ENCODE measurements around the gene LTB4R2. TPM values are rescaled to one million over a fixed set of nuclear protein-coding genes. Genes with fewer than 3 reads are reported as not detected.

LTB4R2 gene
- total and polyA plus RNA-seq, 2 of the 8 experiments (the other 6 are each of a cell fraction or from before 2014, with no cell fraction given), result 5.3 to 6.7 TPM

DNA sequence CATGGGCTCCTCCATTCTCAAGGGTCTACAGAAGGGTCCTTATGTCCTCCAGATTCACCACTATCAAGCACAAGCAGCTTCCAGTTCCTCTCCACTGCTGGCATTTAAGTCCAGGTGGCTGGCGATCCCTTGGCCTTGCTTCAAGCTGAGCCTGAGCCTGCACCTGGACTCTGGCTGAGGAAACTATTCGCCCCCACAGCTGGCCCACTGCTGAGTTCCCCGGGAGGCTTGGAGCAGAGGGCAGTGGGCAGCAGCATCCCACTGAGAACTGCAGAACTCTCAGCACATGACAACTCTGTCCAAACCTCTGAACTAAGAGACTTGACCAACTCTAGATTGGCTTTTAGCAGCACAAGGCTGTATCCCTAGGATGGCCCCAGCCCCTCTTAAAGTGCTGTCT lies 27.2 kb upstream of the LTB4R2 start:
- no peak overlapping the region for H3K4me2 ChIP-seq (ENCODE audit: insufficient read depth in 1 of 2, low read depth in 2 of 2, low read length in 2 of 2)
- no peaks in the 10 kb centered on the region for H3K79me2 ChIP-seq (ENCODE audit: control insufficient read depth in 1 of 2, insufficient read depth in 2 of 2, low read length in 2 of 2)
- 79% methylated on average over 3 of the region's 3 CpGs; no CpG with 5 or more reads in 1 of the 2 experiments for WGBS, 2 experiments (ENCODE audit: extremely low coverage in 1 of 2, insufficient coverage in 1 of 2, insufficient read length in 1 of 2, insufficient replicate concordance in 2 of 2, low coverage in 1 of 2, low lambda C conversion rate in 2 of 2, missing lambda C conversion rate in 1 of 2)
- no peak overlapping the region for H3K9ac ChIP-seq (replicated peaks in 1 of 4; ENCODE audit: extremely low read depth in 1 of 4, low read depth in 3 of 4, low read length in 3 of 4)
- no peak overlapping the region for H4K5ac ChIP-seq (ENCODE audit: insufficient read length, low read depth, low read length)
- DNase-seq (ENCODE audit: low read depth in 1 of 2, low spot score in 2 of 2) (no peak), FAIRE-seq (no peak)
- H3K4me3 ChIP-seq (ENCODE audit: extremely low read depth in 1 of 4, insufficient read depth in 2 of 4, low read depth in 3 of 4, low read length in 4 of 4), result no peak overlapping the region
- H2BK12ac ChIP-seq (ENCODE audit: low read depth, low read length), result no peak overlapping the region
- ChIA-PET CTCF (ENCODE audit: partially characterized antibody) (interaction anchor here (0.5 to 11.5 kb wide), 10 partner anchors 9 to 137 kb away, joined by 3 to 137 read pairs (median 18); partner anchors contain the start of genes CIDEB, DHRS1, LTB4R2 and NOP9), POLR2A (ENCODE audit: partially characterized antibody) (interaction anchor here (0.6 to 3.8 kb wide), 8 partner anchors 10 to 188 kb away, joined by 3 to 25 read pairs (median 4); partner anchors contain the start of genes DHRS1, NOP9, PCK2 and RABGGTA)
- H3K14ac ChIP-seq (ENCODE audit: insufficient read length), result no peak overlapping the region
- H3K4me1 ChIP-seq (replicated peaks in 1 of 4; ENCODE audit: control insufficient read depth in 3 of 4, insufficient read depth in 4 of 4, low read length in 3 of 4), result no peaks in the 10 kb centered on the region
- H2AFZ ChIP-seq (ENCODE audit: low read length), result no peak overlapping the region
- no peak overlapping the region for H3K27ac ChIP-seq (ENCODE audit: low read depth, low read length)
- peaks cover 0 to 3% of the 10 kb centered on the region in 2 experiments for H4K20me1 ChIP-seq (replicated peaks in 1 of 2; ENCODE audit: control insufficient read depth in 1 of 2, insufficient read depth in 2 of 2, low read length in 2 of 2)
- no peaks in the 10 kb centered on the region for H3K27me3 ChIP-seq (replicated peaks in 1 of 4; ENCODE audit: control insufficient read depth in 3 of 4, extremely low read depth in 1 of 4, insufficient read depth in 3 of 4, low read length in 3 of 4)
- H3K23me2 ChIP-seq (ENCODE audit: low read depth, low read length), result no peaks in the 10 kb centered on the region
- no peak overlapping the region for H2AK5ac ChIP-seq (ENCODE audit: low read depth, low read length)
- H4K91ac ChIP-seq (replicated peaks; ENCODE audit: insufficient read length, low read length), result no peak overlapping the region
- no peaks in the 10 kb centered on the region for H3K9me3 ChIP-seq (ENCODE audit: insufficient read depth in 2 of 2, low read depth in 1 of 2, low read length in 1 of 2)
- no peak overlapping the region for H3K23ac ChIP-seq (ENCODE audit: insufficient read length)
- H2BK5ac ChIP-seq (ENCODE audit: low read depth, low read length), result no peak overlapping the region
- no peak overlapping the region for H2BK120ac ChIP-seq (replicated peaks; ENCODE audit: low read depth, low read length)
- no peaks in the 10 kb centered on the region; the same call in 1 of the 2 replicates for H3K79me1 ChIP-seq (ENCODE audit: low read depth, low read length)
- no peak overlapping the region for H2BK15ac ChIP-seq (ENCODE audit: low read length)
- no peak overlapping the region for H3K56ac ChIP-seq (replicated peaks; ENCODE audit: insufficient read length, low read depth, low read length)
- no peak overlapping the region for H3K4ac ChIP-seq (replicated peaks; ENCODE audit: insufficient read length, low read depth, low read length)
- H3K36me3 ChIP-seq (ENCODE audit: control insufficient read depth in 2 of 4, insufficient read depth in 4 of 4, low read length in 3 of 4), result no peaks in the 10 kb centered on the region
- H4K8ac ChIP-seq (ENCODE audit: extremely low read depth, insufficient read depth, low read length), result no peak overlapping the region
- no peak overlapping the region for H2BK20ac ChIP-seq (ENCODE audit: low read length)
- H3K18ac ChIP-seq (ENCODE audit: extremely low read depth, low read length), result no peak overlapping the region
- no peak for TF ChIP-seq EZH2 (IDR thresholded peaks at IDR 0.05; ENCODE audit: low read depth, low read length, severe bottlenecking)
- no peak for TF ChIP-seq JUND (IDR thresholded peaks at IDR 0.05; ENCODE audit: low read length)
- no peak for TF ChIP-seq GABPA (IDR thresholded peaks at IDR 0.05; ENCODE audit: borderline replicate concordance, insufficient read depth, low read length)
- no peak for TF ChIP-seq CBX8 (IDR thresholded peaks at IDR 0.05; ENCODE audit: borderline replicate concordance, low read depth, low read length)
- TF ChIP-seq POLR2A (IDR thresholded peaks at IDR 0.05; ENCODE audit: control extremely low read depth in 1 of 2, low read depth in 2 of 2, low read length in 2 of 2), result no peak
- no peak for TF ChIP-seq SIN3A (conservative IDR thresholded peaks at IDR 0.05 in 1 of 2, IDR thresholded peaks at IDR 0.05 in 1 of 2; ENCODE audit: low read depth in 1 of 2, low read length in 2 of 2)
- TF ChIP-seq SIRT6 (IDR thresholded peaks at IDR 0.05; ENCODE audit: low read length), result no peak
- TF ChIP-seq, protein P1, sequence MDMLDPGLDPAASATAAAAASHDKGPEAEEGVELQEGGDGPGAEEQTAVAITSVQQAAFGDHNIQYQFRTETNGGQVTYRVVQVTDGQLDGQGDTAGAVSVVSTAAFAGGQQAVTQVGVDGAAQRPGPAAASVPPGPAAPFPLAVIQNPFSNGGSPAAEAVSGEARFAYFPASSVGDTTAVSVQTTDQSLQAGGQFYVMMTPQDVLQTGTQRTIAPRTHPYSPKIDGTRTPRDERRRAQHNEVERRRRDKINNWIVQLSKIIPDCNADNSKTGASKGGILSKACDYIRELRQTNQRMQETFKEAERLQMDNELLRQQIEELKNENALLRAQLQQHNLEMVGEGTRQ (IDR thresholded peaks at IDR 0.05; ENCODE audit: low read length), result no peak
- TF ChIP-seq, protein P2, sequence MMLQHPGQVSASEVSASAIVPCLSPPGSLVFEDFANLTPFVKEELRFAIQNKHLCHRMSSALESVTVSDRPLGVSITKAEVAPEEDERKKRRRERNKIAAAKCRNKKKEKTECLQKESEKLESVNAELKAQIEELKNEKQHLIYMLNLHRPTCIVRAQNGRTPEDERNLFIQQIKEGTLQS (IDR thresholded peaks at IDR 0.05; ENCODE audit: insufficient read depth, low read depth, low read length), result no peak
- TF ChIP-seq HDAC2 (IDR thresholded peaks at IDR 0.05; ENCODE audit: borderline replicate concordance in 1 of 2, low read depth in 2 of 2, low read length in 2 of 2), result no peak
- no peak for TF ChIP-seq EP300 (IDR thresholded peaks at IDR 0.05; ENCODE audit: borderline replicate concordance in 1 of 2, low read depth in 2 of 2, low read length in 2 of 2)
